ENCODE measurements around the gene SLC22A9. TPM values are rescaled to one million over a fixed set of nuclear protein-coding genes. Genes with fewer than 3 reads are reported as not detected.
"Not testable (repeated sequence)": the region's sequence is repeated elsewhere in the genome, so short reads cannot be mapped to it uniquely, and the experiment has no call there.

The SLC22A9 gene
- total RNA-seq, 6 donors from 2014 or later = not detected

DNA sequence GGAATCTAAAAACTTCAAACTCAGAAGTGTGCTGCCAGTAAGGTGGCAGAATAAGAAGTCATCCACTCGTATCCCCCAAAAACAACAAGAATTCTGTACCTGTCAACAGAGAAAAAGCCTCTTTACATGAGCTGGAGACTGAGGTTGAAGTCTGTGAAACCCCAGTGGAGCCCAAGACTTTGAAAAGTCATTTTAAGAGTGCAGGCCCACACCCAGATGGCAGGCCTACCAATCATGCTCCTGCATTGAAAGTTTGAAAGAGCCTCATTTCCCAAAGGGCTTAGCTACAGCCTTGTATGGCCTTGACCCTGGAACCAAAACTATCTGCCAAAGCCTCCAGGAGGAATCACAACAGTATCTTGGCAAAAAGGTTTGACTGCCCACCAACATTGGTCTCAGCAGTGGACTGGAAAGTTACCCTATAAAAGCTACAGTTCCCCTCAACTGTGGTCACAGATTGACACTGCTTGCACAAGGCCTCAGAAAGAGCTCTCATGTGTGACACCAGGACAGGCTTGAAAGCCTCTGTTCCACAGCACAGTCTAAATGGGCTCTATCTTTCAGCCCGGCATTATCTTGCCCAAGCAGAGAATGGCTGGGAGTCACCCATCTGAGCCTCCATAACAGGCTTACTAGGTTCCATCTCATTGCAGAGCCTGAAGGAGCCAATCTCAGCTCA lies 47.7 kb downstream of the SLC22A9 start:
- H3K4me1 ChIP-seq = no peaks in the 10 kb centered on the region
- H3K9me3 ChIP-seq = no peaks in the 10 kb centered on the region
- no peaks in the 10 kb centered on the region for H3K27me3 ChIP-seq
- H3K36me3 ChIP-seq = no peaks in the 10 kb centered on the region
- ATAC-seq (ENCODE audit: low FRiP score in 2 of 2) = peak in 1 of 2 donors; percentile 19
- H3K4me3 ChIP-seq = no peak overlapping the region
- TF ChIP-seq POLR2AphosphoS5 (IDR thresholded peaks at IDR 0.05) (no peak), POLR2A (IDR thresholded peaks at IDR 0.05) (no peak), EP300 (IDR thresholded peaks at IDR 0.05) (no peak)
- TF ChIP-seq, protein P1, sequence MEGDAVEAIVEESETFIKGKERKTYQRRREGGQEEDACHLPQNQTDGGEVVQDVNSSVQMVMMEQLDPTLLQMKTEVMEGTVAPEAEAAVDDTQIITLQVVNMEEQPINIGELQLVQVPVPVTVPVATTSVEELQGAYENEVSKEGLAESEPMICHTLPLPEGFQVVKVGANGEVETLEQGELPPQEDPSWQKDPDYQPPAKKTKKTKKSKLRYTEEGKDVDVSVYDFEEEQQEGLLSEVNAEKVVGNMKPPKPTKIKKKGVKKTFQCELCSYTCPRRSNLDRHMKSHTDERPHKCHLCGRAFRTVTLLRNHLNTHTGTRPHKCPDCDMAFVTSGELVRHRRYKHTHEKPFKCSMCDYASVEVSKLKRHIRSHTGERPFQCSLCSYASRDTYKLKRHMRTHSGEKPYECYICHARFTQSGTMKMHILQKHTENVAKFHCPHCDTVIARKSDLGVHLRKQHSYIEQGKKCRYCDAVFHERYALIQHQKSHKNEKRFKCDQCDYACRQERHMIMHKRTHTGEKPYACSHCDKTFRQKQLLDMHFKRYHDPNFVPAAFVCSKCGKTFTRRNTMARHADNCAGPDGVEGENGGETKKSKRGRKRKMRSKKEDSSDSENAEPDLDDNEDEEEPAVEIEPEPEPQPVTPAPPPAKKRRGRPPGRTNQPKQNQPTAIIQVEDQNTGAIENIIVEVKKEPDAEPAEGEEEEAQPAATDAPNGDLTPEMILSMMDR (IDR thresholded peaks at IDR 0.05) = no peak
- H3K27ac ChIP-seq = no peak overlapping the region
- no peak for DNase-seq
- 33 to 35% methylated on average over 2 of the region's 2 CpGs for WGBS, 2 donors

DNA sequence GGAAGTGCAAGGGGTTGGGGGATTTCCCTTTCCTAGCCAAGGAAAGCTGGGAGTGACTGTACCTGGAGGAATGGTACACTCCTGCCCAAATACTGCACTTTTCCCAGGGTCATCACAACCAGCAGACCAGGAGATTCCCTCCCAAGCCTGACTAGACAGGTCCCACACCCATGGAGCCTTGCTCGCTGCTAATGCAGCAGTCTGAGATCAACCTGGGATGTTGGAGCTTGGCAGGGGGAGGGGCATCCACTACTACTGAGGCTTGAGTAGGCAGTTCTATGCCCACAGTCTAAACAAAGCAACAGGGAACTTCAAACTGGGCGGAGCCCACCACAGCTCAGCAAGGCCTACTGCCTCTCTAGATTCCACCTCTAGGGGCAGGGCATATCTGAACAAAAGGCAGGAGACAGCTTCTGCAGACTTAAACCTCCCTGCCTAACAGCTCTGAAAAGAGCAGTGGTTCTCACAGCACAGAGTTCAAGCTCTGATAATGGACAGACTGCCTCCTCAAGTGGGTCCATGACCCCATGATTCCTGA lies 58.5 kb downstream of the SLC22A9 start:
- H3K4me1 ChIP-seq = no peaks in the 10 kb centered on the region
- DNase-seq = no peak
- WGBS, 2 donors = 98% methylated on average over 2 of the region's 2 CpGs; no CpG with 5 or more reads in 1 of the 2 donors
- no peak overlapping the region for H3K4me3 ChIP-seq
- no peaks in the 10 kb centered on the region for H3K9me3 ChIP-seq
- TF ChIP-seq, protein P1 (IDR thresholded peaks at IDR 0.05) = no peak
- TF ChIP-seq EP300 (IDR thresholded peaks at IDR 0.05) = no peak
- TF ChIP-seq POLR2A (IDR thresholded peaks at IDR 0.05) = no peak
- no peak for TF ChIP-seq POLR2AphosphoS5 (IDR thresholded peaks at IDR 0.05)
- no peak for ATAC-seq (ENCODE audit: low FRiP score in 2 of 2)
- no peak overlapping the region for H3K27ac ChIP-seq
- no peaks in the 10 kb centered on the region for H3K36me3 ChIP-seq
- H3K27me3 ChIP-seq = no peaks in the 10 kb centered on the region

DNA sequence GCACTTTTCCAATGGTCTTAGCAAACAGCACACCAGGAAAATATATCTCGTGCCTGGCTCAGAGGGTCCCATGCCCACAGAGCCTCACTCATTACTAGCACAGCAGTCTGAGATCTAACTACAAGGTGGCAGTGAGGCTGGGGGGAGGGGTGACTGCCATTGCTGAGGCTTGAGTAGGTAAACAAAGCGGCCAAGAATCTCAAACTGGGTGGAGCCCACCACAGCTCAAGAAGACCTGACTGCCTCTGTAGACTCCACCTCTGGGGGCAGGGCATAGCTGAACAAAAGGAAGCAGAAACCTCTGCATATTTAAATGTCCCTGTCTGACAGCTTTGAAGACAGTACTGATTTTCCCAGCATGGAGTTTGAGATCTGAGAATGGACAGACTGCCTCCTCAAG lies 61.1 kb downstream of the SLC22A9 start:
- H3K4me1 ChIP-seq; H3K9me3 ChIP-seq; H3K4me3 ChIP-seq; H3K27ac ChIP-seq; H3K27me3 ChIP-seq; ATAC-seq (ENCODE audit: low FRiP score in 2 of 2); H3K36me3 ChIP-seq: not testable (repeated sequence)
- WGBS, 2 donors = 34% methylated on average over 2 of the region's 2 CpGs; no CpG with 5 or more reads in 1 of the 2 donors
- DNase-seq = peak in 1 of 2 donors; percentile 26

GRCh38 chr11:63435351-63435750 lies 65.8 kb downstream of the SLC22A9 start:
- H3K36me3 ChIP-seq; H3K4me3 ChIP-seq; H3K27ac ChIP-seq; H3K4me1 ChIP-seq; H3K27me3 ChIP-seq; H3K9me3 ChIP-seq; ATAC-seq (ENCODE audit: low FRiP score in 2 of 2): not testable (repeated sequence)
- 82 to 95% methylated on average over 4 to 22 of the region's 22 CpGs for WGBS, 2 donors
- peak in 1 of 2 donors; percentile 32 for DNase-seq

DNA sequence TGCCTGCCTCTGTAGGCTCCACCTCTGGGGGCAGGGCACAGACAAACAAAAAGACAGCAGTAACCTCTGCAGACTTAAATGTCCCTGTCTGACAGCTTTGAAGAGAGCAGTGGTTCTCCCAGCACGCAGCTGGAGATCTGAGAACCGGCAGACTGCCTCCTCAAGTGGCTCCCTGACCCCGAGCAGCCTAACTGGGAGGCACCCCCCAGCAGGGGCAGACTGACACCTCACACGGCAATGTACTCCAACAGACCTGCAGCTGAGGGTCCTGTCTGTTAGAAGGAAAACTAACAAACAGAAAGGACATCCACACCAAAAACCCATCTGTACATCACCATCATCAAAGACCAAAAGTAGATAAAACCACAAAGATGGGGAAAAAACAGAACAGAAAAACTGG lies 66.2 kb downstream of the SLC22A9 start:
- not testable (repeated sequence) for ATAC-seq (ENCODE audit: low FRiP score in 2 of 2); H3K4me1 ChIP-seq; H3K27ac ChIP-seq; H3K4me3 ChIP-seq; H3K27me3 ChIP-seq; H3K36me3 ChIP-seq; H3K9me3 ChIP-seq; DNase-seq
- WGBS, 2 donors = 11 to 25% methylated on average over 1 to 4 of the region's 4 CpGs

DNA sequence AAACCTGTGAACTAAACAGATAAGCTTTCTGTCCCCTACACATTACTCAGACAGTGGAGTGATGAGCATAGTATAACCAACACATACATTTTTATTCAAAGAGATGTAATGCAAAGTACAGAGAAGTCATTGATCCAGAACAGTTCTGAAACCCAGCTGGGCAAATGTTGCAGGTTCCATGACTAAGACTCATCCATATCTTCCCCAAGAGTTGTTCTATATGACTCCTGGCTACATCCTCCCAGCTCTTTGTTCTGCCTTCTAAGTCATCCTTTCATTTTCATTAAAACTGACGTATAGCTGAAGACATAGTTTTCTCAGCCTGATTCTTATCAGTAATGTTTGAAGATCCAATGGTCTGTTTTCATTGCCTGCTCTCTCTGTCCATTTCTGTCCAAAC lies 74.1 kb downstream of the SLC22A9 start:
- 59 to 69% methylated on average over 1 of the region's 1 CpG for WGBS, 2 donors
- DNase-seq = no peak
- TF ChIP-seq EP300 (IDR thresholded peaks at IDR 0.05) = no peak
- TF ChIP-seq POLR2A (IDR thresholded peaks at IDR 0.05) = no peak
- no peak for TF ChIP-seq POLR2AphosphoS5 (IDR thresholded peaks at IDR 0.05)
- TF ChIP-seq, protein P1 (IDR thresholded peaks at IDR 0.05) = no peak

More for the DNA sequence above, 74.1 kb downstream of the SLC22A9 start:
- H3K36me3 ChIP-seq = no peaks in the 10 kb centered on the region
- H3K27me3 ChIP-seq = no peaks in the 10 kb centered on the region
- H3K4me3 ChIP-seq = no peak overlapping the region
- no peak overlapping the region for H3K27ac ChIP-seq
- no peak for ATAC-seq (ENCODE audit: low FRiP score in 2 of 2)
- no peaks in the 10 kb centered on the region for H3K9me3 ChIP-seq
- H3K4me1 ChIP-seq = no peaks in the 10 kb centered on the region
